Endothelial cell (in vitro differentiated cells): ENCODE measurements around the gene FBXO31. TPM values are rescaled to one million over a fixed set of nuclear protein-coding genes. Genes with fewer than 3 reads are reported as not detected.
A peak's percentile ranks its signal among the peaks of the same experiment; 100 is the strongest.
"Not testable (repeated sequence)": the region's sequence is repeated elsewhere in the genome, so short reads cannot be mapped to it uniquely, and the experiment has no call there.

Source experiments
- DNase-seq: peaks from one replicate; pipeline ENCODE4 v3.0.0; 2021; ENCODE audit warnings: low spot score
- H3K27ac Mint-ChIP-seq: one replicate; pipeline ENCODE4 v1.8.0; 2021; ENCODE audit warnings: mixed read lengths, inconsistent platforms; ENCODE audit not compliant: unreplicated experiment
- H3K27me3 Mint-ChIP-seq: one replicate; pipeline ENCODE4 v1.8.0; 2021; ENCODE audit warnings: mild to moderate bottlenecking, moderate library complexity, mixed read lengths, inconsistent platforms; ENCODE audit not compliant: unreplicated experiment
- H3K36me3 Mint-ChIP-seq: one replicate; pipeline ENCODE4 v1.8.0; 2021; ENCODE audit warnings: mild to moderate bottlenecking, low read depth, mixed read lengths, inconsistent platforms; ENCODE audit not compliant: unreplicated experiment
- H3K4me1 Mint-ChIP-seq: one replicate; pipeline ENCODE4 v1.8.0; 2021; ENCODE audit warnings: mild to moderate bottlenecking, mixed read lengths, inconsistent platforms; ENCODE audit not compliant: unreplicated experiment
- H3K4me3 Mint-ChIP-seq: one replicate; pipeline ENCODE4 v1.8.0; 2021; ENCODE audit warnings: mild to moderate bottlenecking, mixed read lengths, inconsistent platforms; ENCODE audit not compliant: unreplicated experiment
- H3K9me3 Mint-ChIP-seq: one replicate; pipeline ENCODE4 v1.8.0; 2021; ENCODE audit warnings: mixed read lengths, inconsistent platforms; ENCODE audit not compliant: unreplicated experiment
- CTCF ChIP-seq: fragments of 200-600 bp; sonication (generic); IDR thresholded peaks from one replicate; pipeline ENCODE4 v1.5.0; 2021; ENCODE audit warnings: antibody characterized with exemption; ENCODE audit not compliant: unreplicated experiment
- total RNA-seq: library from RNA; stranded (reverse); fragmentation: NEBNext Ultra II Directional; extraction: Animal tissue kit (Norgen Biotek cat#: 25700); gene quantifications from one replicate; pipeline ENCODE4 v1.2.1, GENCODE V29; 2021; ENCODE audit not compliant: unreplicated experiment

The FBXO31 gene
- total RNA-seq, 1 donor from 2014 or later = 13.5 TPM

DNA sequence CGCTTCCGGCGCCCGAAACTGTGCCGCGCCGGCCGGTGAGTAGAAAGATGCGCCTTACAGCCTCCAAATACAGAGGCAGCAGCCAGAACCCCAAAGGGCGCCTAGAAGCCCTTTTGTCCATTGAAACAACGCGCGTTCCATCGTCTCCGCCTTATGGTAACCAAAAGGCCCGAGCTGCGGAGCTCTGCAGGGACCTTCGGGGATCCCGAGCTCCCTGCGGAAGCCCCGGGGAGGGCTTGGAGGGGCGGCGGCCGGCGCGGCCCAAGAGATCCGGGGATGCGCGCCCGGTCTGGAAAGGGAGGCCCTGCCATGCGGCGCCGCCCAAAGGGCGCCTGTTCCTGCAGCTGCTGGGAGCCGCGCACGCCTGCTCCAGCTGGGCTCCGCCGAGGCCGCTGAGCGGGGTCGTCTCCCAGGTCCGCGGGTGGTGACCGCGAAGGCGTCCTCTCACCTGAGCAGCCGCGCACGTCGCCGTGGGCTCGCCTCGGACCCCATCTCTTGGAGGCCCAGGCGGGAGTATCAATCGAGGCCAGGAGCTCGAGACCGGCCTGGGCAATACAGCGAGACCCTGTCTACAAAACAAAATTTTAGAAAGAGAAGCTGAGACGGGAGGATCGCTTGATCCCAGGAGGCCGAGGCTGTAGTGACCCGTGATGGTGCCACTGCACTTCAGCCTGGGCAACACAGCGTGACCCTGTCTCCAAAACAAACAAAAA, 742 bp upstream of the FBXO31 start:
- TF ChIP-seq CTCF = no peak
- peaks cover 14% of the 10 kb centered on the region for H3K4me1 Mint-ChIP-seq
- peak overlapping the region; percentile 67 for H3K27ac Mint-ChIP-seq
- peaks cover 19% of the 10 kb centered on the region for H3K27me3 Mint-ChIP-seq
- DNase-seq = peak; percentile 55
- no peaks in the 10 kb centered on the region for H3K36me3 Mint-ChIP-seq
- peak overlapping the region; percentile 88 for H3K4me3 Mint-ChIP-seq
- H3K9me3 Mint-ChIP-seq = no peaks in the 10 kb centered on the region

DNA sequence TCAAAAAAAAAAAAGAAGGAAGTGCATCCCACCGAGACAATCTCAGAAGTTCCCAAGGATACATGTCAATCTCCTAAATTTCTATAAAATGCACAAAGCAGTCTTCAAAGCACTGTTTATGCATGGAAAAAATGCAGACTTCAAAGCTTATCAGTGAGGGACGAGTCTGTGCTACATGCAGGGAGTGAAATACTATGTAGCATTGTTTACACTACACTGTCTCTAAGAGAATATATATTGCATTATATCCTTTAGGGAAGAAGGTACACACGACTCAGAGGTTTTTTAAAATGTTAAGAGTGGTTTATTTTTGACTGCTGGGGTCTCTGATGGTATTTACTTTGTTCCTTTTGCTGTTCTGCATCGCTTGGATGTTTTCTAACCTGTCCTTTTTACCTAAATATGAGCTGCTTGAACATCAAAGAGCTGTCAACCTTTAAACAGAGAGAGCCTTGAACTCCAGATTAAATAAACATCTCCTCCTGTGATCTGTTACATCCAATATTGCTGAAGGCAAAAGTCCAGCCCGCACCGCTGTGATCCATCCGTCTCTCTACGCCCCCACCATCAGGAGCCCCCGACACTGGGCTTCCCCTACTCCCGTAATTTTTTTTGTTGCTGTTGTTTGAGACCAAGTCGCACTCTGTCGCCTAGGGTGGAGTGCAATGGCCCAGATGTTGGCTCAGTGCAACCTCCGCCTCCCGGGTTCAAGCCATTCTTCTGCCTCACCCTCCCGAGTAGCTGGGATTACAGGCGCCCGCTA, 1.4 kb downstream of the FBXO31 start:
- peaks cover 20% of the 10 kb centered on the region for H3K27me3 Mint-ChIP-seq
- TF ChIP-seq CTCF = no peak
- no peak for DNase-seq
- H3K27ac Mint-ChIP-seq = peak overlapping the region; percentile 4
- no peaks in the 10 kb centered on the region for H3K36me3 Mint-ChIP-seq
- H3K4me1 Mint-ChIP-seq = peaks cover 7% of the 10 kb centered on the region
- H3K4me3 Mint-ChIP-seq = peak overlapping the region; percentile 70
- no peaks in the 10 kb centered on the region for H3K9me3 Mint-ChIP-seq

GRCh38 chr16:87380881-87381280, 2.7 kb downstream of the FBXO31 start:
- H3K4me3 Mint-ChIP-seq = peak overlapping the region; percentile 9
- H3K27me3 Mint-ChIP-seq = peaks cover 21% of the 10 kb centered on the region
- no peaks in the 10 kb centered on the region for H3K9me3 Mint-ChIP-seq
- DNase-seq = no peak
- H3K4me1 Mint-ChIP-seq = peaks cover 7% of the 10 kb centered on the region
- TF ChIP-seq CTCF = no peak
- H3K27ac Mint-ChIP-seq = no peak overlapping the region
- no peaks in the 10 kb centered on the region for H3K36me3 Mint-ChIP-seq

DNA sequence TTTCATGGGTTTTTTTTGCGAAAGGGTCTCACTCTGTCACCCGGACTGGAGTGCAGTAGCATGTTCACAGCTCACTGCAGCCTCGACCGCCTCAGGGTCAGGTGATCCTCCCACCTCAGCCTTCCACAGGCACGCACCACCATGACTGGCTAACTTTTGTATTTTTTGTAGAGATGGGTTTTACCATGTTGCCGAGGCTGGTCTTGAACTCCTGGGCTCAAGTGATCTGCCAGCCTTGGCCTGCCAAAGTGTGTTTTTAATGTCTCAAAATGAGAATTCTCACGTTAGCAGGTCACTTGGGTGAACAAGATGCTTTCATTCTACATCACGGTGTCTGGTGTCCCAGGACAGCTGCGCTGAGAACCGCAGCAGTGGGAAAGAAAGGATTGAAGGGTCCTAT, 3.2 kb downstream of the FBXO31 start:
- Mint-ChIP-seq H3K9me3 (no peaks in the 10 kb centered on the region), H3K27ac (no peak overlapping the region), H3K36me3 (no peaks in the 10 kb centered on the region), H3K27me3 (peaks cover 23% of the 10 kb centered on the region), H3K4me3 (no peak overlapping the region), H3K4me1 (peaks cover 7% of the 10 kb centered on the region)
- TF ChIP-seq CTCF = no peak
- DNase-seq = no peak

DNA sequence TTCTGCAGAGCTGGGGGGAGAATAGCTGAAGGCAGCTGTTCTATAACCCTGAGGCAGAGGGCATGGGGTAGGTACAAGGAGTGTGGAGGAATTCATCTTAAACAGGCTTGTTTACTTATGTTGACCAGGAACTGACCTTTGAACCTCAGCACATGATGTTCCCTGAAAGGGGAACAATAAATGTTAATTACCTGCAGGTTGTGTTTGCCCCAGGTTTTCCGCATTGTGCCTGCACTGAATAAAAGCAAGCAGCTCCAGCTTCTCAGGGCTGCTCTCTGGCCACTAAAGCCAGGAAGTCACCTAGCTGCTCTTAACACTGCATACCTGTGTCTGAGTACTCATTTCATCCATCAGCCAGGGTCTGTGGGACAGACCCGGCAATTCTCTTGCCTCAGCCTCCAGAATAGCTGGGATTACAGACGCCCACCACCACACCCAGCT, 4.2 kb downstream of the FBXO31 start:
- H3K4me1 Mint-ChIP-seq, H3K36me3 Mint-ChIP-seq, H3K9me3 Mint-ChIP-seq, H3K4me3 Mint-ChIP-seq, H3K27ac Mint-ChIP-seq, DNase-seq: not testable (repeated sequence)
- peaks cover 18% of the 10 kb centered on the region for H3K27me3 Mint-ChIP-seq
